NCI-H1417 treated with DMSO at 0.1 percent for 48 hours (cell line): ENCODE measurements around the gene FGD6.
"Not testable (repeated sequence)": the region's sequence is repeated elsewhere in the genome, so short reads cannot be mapped to it uniquely, and the experiment has no call there.

Experiments
- DNase-seq: peaks from one replicate; lab custom pipeline; 2025; lab: John Stamatoyannopoulos, UW

Gene FGD6

DNA sequence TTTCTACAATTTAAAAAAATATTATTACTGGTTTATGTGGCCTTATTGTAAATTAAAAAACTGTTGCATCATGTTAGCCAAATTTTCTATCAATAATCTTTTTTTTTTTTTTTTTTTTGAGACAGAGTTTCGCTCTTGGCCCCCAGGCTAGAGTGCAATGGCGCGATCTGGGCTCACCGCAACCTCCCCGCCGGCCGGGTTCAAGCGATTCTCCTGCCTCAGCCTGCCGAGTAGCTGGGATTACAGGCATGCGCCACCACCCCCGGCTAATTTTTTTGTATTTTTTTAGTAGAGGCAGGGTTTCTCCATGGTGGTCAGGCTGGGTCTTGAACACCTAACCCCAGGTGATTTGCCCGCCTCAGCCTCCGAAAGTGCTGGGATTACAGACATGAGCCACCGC, 16.9 kb upstream of the FGD6 start:
- DNase-seq, result not testable (repeated sequence)

GRCh38 chr12:95231190-95231589, 13.9 kb upstream of the FGD6 start:
- DNase-seq, result no peak

DNA sequence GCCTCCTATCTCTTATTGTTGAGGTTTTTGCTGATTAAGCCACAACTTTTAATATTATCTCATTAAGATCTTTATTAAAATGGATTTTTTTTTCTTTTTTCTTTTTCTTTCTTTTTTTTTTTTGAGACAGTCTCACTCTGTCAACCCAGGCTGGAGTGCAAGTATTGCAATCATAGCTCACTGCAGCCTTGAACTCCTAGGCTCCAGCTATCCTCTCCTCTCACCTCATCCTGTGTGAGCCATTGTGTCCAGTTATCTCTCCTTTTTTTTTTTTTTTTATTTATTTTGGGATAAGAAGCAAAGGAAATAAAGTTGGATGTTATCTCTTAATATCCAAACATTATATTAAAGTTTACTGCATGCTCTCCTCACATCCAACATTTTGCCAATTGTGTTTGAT, 13.0 kb upstream of the FGD6 start:
- DNase-seq, result no peak

- DNase-seq, result no peak
Measured at GRCh38 chr12:95229636-95230035, 12.4 kb upstream of the FGD6 start.

DNA sequence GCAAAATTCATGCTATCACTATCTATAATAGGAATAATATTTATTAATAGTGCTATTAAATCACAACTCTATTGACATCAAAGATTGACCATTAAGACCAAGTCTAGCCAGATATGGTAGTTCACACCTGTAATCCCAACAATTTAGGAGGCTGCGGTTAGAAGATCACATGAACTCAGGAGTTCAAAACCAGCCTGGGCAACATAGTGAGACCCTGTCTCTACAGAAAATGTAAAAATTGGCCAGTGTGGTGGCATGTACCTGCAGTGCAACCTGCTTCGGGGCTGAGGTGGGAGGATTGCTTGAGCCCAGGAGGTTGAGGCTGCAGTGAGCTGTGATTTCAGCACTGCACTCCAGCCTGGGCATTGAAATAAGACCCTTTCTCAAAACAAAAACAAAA, 11.3 kb upstream of the FGD6 start:
- DNase-seq, result no peak

DNA sequence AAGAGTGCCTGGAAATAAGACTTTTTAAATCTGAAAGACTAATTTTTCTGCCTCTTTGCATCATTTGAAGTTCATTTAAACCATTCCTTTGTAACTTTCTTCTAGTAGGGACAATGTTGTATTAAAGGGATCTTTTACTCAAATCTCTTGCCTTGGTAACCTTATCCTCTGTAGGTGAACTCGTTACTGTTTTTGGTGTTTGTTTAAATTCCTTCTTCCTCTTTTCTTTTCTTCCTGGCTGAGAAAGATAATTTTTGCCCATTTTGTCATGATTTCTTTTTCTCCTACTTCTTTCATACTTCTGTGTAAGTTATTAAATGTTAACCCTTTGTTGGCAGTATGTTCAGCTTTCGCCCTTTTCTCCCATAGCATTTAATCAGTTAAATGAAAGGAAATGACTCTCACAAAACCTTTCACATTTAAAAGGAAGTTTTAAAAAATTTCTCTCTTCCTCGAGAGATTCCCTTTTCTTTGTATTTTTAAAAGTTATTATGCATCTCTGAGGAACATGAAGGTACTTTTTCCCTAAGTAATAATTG, 10.6 kb upstream of the FGD6 start:
- no peak for DNase-seq

GRCh38 chr12:95225645-95226212, 8.5 kb upstream of the FGD6 start:
- DNase-seq, result no peak

GRCh38 chr12:95224202-95225170, 7.2 kb upstream of the FGD6 start:
- no peak for DNase-seq

- no peak for DNase-seq
Measured at GRCh38 chr12:95220726-95221125, 3.5 kb upstream of the FGD6 start.

DNA sequence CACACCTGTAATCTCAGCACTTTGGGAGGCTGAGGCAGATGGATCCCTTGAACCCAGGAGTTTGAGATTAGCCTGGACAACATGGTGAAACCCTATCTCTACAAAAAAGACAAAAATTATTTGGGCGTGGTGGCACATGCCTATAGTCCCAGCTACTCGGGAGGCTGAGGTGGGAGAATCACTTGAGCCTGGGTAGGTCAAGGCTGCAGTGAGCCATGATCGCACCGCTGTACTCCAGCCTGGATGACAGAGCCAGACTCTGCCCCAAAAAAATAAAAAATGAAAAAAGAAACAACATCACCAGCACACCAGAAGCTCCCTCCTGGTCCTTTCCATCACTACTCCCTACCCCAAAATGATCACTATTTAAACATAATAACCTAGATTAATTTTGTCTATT, 2.9 kb upstream of the FGD6 start:
- no peak for DNase-seq

DNA sequence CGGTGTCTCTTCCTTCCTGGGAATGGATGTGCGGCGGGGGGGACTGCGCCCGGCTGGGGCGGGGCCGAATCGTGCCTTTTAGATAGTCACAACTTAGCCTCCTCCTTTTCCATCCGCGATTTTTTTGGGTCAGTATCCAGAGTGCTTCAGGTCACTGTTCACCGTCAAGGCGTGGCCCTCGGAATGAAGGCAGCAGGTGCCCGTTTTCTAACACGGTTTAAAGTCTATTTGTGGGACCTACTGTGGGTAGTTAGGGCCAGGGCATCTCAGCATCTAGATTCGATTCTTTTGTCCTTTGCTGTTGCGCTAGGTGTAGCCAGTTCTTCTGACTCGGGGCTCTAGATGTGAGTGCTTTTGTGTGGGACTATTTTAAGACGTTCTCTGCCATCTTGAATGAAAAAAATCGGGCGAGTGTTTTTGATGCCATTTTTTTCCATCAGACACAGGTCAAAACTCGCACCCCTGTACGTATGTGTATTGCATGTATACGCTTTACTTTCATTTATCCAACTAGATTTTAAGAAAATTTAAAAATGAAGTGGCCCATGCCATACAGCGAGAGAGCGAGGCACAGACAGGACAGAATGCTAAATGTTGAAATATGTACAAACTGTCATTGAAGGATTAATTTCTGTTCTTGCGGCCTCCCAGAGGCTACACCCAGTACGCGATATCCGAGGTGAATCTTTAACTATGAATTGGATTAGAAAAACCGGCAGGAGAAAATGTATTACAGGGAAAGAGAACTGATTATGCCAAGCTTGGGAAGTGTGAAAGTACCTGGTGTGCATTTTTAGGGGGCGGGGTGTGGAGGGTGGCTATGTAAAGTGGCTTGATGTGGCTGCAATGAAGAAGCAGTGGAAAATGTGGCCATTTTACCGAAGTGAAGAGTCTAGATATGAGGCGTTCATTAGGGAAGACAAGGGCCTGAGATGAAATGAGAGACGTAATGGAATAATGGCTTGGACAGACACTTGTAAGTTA, 1.2 kb upstream of the FGD6 start:
- DNase-seq, result peak; percentile 67

DNA sequence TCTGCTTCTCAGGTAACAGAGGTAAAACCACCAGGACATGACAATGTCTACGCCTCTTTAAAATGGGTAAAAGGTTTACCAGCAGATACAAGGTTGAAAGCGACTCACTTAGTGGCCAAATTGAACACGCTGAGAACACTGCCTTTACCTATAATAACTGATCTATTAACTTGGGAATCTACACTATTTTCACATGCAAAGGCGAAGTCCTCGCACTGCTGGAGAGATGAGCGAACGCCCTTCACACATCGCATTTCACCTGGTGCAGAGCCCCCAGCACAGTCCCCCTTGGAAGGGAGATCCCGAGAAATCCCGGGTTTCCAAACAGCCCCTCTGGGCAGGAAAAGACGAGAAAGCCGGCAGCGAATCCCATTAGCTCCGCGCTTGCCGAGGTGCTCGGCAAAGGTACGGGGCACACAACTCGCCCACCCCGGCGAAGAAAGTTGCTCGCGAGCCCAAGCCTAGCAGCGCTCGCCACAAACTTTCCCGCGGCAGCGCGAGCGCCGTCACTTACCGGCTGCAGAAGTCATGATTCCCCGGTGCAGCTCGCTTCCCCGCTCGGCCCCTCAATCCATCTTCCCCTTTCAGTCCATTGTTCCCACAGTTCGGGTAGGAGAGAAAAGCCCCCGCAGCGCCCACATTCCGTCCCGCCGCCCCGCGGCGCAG, 423 bp downstream of the FGD6 start:
- peak; percentile 68 for DNase-seq

- DNase-seq, result no peak
Measured at GRCh38 chr12:95215949-95216348, 1.3 kb downstream of the FGD6 start.

DNA sequence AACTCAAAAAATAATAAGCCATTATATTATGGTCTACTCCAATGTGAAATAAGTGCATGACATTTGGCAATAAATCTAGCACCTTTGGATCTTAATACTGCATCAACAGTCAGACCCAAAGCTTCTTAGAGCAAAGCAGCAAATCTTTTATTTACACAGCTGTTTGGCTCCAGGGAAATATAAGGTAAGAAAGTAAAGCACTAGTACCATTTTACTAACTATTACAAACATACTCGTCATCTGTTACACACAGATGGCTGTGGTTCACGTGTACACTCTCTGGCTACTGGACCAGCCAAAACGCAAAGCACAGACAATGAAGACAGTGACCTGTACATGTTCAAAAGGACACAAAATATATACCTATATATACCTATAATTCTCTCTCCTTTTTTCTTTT, 2.8 kb downstream of the FGD6 start:
- DNase-seq, result peak; percentile 20

GRCh38 chr12:95213928-95214327, 3.3 kb downstream of the FGD6 start:
- no peak for DNase-seq

DNA sequence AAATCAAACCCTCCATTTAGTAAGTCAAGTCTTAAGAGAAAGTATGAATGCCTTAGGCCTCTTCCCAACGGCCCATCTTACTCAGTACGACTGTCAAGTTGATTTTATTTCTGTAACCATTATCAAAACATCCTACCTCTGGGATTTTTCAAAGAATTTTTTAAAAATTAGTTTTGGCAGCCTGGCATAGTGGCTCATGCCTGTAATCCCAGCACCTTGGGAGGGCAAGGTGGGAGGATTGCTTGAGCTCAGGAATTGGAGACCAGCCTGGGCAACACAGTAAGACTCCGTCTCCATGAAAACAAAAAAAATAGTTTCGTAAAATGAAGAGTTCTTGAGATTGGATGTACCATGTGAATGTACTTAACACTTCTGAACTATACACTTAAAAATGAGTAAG, 4.1 kb downstream of the FGD6 start:
- no peak for DNase-seq

DNA sequence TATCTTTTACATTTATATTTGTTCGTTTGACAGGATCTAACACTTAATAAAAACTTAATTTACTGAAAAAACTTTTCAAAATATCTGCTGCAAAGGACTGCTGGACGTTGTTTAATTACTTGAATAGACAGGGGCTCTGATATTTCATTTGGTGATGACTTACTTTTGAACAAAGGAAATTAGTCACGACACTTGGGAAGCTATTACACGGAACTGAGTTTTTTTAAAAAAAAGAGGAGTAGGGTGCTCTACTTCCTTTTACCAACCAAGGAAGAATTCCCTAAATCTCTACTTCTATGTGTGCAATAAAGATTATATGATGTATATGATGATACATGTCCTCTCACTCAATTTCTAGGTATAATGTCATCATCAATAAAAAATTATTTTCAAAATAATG, 4.7 kb downstream of the FGD6 start:
- DNase-seq, result no peak

- DNase-seq, result no peak
Measured at GRCh38 chr12:95208678-95209077, 8.6 kb downstream of the FGD6 start.

DNA sequence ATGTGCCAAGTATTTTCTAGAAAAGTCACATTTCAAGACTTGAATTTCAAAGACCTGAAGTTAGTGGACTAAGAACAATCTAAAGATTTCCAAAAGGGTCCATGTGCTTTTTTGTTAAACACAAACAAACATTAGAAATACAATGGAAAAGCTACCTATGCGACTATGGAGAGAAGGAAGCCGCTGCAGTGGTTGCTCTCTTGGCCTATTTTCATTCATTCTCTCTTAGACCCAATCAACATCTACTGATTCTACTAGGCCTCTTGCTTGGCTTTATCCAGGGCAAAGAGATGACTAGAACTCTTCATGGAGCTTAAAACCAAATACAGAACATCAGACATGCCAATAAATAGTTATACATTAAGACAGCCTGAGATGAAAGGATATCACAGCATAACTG, 9.9 kb downstream of the FGD6 start:
- DNase-seq, result no peak

DNA sequence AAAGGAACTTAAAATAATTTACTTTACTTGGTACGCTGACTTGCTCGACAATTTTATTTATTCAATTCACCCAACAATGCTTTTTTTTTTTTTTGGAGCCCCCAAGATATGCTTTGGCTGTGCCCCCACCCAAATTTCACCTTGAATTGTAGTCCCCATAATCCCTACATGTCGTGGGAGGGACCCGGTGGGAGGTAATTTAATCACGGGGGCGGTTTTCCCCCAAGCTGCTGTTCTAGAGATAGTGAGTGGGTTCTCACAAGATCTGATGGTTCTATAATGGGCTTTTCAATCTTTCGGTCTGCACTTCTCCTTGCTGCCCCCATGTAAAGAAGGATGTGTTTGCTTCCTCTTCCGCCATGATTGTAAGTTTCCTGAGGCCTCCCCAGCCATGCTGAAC, 10.4 kb downstream of the FGD6 start:
- DNase-seq, result no peak

DNA sequence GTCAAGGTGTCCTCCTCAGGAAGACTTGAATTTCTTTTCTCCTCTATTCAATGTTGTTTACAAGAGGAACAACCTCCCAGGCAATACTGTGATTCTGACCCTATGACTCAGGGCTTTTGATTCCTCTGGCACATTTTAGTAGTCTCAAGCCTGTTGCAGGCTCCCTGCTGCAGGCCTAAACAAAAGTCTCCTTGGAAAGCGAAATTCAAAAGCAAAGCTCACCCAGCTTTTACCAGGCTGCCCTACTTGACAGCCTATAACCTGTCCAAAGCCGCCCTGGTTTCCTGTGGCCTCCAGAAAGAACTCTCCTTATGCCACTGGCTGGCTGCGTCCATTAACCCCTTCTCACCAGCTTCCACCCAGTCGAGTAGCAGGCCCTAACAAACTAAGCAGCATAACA, 11.6 kb downstream of the FGD6 start:
- DNase-seq, result no peak
